ENCODE measurements around the gene TPM1. TPM values are rescaled to one million over a fixed set of nuclear protein-coding genes. Genes with fewer than 3 reads are reported as not detected.

The TPM1 gene
- total RNA-seq, 1 donor from 2014 or later = 9.6 TPM

- intact Hi-C loops (cut with micrococcal nuclease) = no loop called here
These were observed 30.3 kb downstream of the TPM1 start for GRCh38 chr15:63072809-63073277.

- intact Hi-C loops (cut with micrococcal nuclease) = no loop called here
These were observed 31.1 kb downstream of the TPM1 start for GRCh38 chr15:63073497-63074172.

GRCh38 chr15:63075015-63075983, 32.8 kb downstream of the TPM1 start:
- intact Hi-C loops (cut with micrococcal nuclease) = no loop called here

- intact Hi-C loops (cut with micrococcal nuclease) = no loop called here
These were observed 33.6 kb downstream of the TPM1 start for GRCh38 chr15:63075984-63076713.

GRCh38 chr15:63076714-63077046, 34.1 kb downstream of the TPM1 start:
- intact Hi-C loops (cut with micrococcal nuclease) = no loop called here

DNA sequence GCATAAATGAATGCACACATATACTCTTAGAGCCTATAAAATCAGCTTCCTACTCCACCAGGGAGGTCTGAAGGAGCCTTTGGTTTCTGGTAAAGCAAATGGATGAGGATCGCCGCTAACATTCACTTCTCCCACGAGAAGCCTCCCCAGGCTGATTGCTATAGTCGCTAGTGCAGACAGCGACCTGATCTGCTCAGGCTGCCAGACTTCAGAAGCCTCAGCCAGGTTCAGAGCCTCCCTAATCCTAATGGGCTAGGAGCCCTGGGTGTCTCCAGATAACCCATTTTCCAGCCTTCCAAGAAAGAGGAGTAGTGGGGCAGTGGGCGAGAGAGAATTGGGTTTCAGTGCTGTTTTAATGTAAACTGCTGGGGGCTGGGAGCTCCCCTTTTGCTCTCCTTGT, 35.4 kb downstream of the TPM1 start:
- intact Hi-C loops (cut with micrococcal nuclease) = no loop called here

DNA sequence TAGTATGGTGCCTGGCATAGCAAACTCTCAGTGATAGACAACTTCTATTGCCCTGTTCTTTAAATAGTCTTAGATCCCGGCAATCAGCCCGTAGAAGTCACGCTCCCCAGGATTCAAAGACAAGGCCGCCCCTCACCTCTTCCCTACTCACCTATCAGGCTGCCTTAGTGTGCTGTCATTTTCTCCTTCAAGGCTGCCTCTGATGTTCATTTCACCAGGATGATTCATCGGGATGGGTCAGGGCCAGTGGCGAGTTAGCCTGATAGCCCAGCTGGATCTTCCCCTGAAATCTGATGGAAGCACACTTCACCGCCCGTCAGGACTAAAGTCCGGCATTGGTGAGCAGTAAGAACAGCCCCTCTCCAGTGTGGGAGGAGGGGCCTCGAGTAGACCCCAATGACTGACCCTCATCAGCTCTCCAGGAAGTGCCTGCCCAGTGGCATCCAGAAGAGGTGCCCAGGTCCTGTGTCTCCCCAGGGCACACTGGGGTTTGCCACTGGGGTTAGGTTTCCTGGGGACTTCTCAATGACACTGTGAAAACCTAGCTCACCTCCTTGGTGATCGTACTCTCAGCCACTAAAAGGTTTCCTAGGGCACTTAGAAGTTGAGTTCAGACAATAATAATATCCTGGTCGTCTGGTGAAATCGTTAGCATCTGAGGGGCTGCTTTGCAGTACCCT, 37.5 kb downstream of the TPM1 start:
- intact Hi-C loops (cut with micrococcal nuclease) = no loop called here

DNA sequence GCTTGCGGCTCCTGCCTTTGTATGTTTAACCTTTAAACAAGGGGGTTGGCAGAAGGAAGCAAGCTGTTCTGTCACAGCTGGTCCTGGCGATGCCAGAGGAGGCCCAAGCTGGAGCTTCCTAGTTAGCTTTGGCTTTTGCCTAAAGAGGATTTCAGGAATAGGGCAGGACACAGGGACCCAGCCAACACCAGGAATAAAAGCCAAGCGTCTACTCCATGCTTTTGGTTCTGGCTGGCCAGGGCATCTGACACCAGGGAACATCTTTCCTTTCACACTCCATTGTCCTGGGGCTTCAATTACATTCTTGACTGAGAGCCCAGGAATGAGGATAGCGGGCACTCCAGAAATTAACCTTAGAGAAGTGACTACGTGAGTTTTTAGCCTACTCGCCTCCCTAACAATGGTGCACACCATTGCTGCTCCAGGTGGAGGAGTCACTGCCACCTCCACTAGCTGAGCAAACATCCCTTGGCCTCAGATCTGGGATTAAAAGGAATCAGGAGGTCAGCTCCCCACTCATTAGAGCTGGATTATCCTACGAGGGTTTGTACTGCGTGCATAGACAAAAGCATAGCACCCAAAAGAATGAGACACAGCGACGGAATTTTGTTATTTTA, 38.2 kb downstream of the TPM1 start:
- intact Hi-C loops (cut with micrococcal nuclease) = no loop called here

DNA sequence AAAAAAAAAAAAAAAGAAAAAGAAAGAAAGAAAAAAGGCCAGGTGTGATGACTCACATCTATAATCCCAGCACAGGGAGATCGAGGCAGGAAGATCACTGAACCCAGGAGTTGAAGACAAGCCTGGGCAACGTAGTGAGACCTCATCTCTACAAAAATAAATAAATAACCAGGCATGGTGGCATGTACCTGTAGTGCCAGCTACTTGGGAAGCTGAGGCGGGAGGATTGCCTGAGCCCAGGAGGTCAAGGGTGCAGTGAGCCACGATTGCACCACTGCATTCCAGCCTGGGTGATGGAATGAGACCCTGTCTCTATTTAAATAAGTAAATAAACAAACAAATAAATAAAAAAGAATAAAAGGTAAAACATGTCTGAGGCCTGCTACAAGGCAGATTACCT, 39.8 kb downstream of the TPM1 start:
- intact Hi-C loops (cut with micrococcal nuclease) = no loop called here

DNA sequence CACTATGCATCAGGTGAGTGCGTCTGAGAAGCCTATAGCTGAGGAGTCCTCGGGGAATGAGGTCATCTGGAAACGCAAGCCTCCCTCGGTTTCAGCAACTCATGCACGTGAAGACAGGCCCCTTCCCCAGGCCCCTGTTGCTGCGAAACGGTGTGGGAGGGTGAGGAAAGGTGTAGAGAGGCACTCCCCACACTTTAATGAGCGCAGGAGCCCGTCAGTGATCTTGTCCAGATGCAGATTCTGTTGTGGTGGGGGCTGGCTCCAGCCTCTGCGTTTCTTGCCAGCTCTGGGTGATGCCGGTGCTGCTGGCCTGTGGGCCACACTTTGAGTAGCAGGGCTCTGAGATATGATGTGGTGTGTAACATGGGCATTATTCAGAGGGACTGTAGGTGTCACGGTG, 40.5 kb downstream of the TPM1 start:
- intact Hi-C loops (cut with micrococcal nuclease) = no loop called here

DNA sequence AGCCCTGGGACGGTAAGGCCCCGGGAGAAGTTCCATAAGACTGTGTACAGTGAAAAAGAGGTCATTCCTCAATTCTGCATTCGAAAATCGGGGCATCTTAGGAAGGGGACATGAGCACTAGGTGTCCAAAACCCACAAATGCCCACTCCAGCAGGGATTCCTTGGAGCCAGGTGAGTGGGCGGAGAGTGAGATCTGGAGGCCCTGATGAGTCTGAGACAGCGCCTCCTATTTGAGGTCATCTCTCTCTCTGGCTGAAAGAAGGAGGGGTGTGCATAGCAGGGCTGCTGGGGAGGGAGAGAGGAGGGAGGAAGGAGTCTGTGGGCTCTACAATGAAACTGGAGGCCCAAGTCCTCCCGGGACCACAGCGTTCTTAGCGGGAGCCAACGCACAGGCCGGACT, 41.0 kb downstream of the TPM1 start:
- intact Hi-C loops (cut with micrococcal nuclease) = no loop called here

DNA sequence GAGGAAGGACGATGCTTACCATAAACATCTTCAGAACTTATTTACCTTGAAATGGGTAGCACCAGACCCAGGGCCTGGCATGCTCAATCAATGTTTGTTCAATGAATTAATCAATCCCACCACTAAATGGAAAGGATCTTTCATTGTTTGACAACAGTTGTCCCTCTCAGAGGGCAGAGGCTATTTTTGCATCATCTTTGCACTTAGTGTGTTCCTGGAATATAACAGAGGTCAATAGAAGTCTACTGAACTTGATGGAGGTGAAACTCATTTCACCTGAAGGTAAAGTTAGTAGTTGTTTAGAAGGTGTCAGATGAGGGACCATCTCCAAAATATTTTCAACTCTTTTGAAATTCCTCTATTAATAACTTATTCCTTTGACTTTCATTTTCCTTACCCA, 42.3 kb downstream of the TPM1 start:
- intact Hi-C loops (cut with micrococcal nuclease) = no loop called here

DNA sequence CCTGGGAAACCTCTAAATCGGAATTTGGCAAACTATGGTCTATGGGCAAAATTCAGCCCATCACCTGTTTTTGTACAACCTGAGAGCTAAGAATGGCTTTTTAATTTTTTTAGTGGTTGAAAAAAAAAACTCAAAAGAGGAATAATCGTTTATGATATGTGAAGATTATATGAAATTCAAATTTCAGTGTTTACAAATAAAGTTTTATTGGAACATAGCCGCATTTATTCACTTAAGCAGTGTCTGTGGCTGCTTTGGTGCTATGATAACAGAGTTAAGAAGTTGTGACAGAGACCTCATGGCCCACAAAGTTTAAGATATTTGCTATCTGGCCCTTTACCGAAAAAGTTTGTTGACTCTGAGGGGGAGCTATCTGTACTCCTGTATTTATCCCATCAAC, 42.7 kb downstream of the TPM1 start:
- intact Hi-C loops (cut with micrococcal nuclease) = no loop called here

- intact Hi-C loops (cut with micrococcal nuclease) = no loop called here
These were observed 43.7 kb downstream of the TPM1 start for GRCh38 chr15:63086271-63086670.

DNA sequence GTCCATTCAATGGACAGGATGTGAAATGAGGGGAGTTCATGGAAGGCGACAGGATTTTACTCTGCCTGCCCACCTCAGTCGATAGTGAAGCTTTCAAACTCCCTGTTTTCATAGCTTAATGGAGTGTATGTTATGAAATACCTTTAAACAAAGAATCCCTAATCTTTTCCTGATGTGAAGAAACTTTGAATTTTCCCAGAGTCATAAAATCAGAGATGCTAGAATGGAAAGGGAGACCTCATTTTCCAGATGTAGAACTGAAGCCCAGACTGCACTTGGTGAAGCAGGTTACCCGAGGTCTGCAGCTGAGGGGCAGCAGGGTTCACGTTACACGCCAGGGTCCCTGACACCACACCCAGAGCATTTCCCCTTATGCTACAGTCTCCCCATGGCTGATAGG, 44.4 kb downstream of the TPM1 start:
- intact Hi-C loops (cut with micrococcal nuclease) = no loop called here

- intact Hi-C loops (cut with micrococcal nuclease) = no loop called here
These were observed 46.1 kb downstream of the TPM1 start for GRCh38 chr15:63088533-63089245.

DNA sequence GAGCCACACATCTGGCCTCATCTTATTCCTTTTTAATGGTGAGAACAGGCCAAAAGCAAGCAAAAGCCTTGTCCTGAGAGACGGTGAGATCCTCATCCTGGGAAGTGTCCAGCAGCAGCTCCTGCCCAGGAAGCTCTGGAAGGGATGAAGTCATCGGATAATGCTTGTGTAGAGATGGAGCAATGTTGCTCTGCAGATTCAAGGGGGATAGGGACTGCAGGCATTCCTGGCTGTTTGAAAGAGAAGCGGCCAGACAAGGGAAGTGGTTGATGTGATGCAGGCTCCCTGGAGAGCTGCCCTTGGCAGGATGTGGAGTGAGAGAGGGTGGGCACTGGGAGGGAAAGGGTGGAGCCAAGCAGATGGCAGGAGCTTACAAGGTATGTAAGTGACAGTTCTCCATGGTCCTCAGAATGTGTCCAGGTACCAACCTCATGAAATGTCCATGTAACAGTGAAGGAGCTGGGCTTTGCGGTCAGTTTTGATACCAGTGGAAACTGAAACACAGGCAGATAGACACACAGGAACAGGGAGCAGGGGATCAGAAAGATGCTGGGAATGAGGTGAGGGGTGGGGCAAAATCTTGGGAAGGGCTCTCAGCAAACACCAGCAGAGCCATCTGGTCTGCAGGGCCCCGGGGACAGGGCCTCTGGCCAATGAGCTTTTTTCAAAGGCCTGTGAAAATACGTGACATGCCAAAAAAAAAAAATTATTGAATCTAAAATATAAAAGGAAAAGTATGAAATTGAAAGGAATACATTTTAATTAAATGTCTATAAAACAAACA, 46.9 kb downstream of the TPM1 start:
- intact Hi-C loops (cut with micrococcal nuclease) = loop anchor here (5.0 kb wide), 2 partner anchors 307 to 697 kb away; partner anchors contain the start of gene TLN2

- intact Hi-C loops (cut with micrococcal nuclease) = loop anchor here (5.0 kb wide), 2 partner anchors 308 to 698 kb away; partner anchors contain the start of gene TLN2
These were observed 47.9 kb downstream of the TPM1 start for GRCh38 chr15:63090472-63090871.

DNA sequence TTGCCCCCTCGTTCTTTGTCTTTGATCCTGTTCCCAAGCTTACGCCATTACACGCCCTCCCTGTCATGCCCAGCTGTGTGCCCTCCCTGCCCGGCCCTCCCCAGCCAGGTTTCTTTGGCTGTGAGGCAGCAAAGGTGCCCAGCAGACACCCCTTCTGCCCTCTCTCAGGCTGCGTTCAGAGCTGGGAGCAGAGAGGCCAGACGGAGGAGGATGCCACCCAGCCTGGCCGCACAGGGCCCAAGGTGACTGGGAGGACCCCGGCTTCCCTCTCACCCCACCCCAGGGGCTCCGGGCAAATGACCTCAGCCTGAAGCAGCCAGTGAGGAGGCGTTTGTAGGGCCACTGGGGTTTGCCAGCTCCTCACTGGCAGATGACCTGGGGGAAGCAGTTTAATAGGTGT, 48.3 kb downstream of the TPM1 start:
- intact Hi-C loops (cut with micrococcal nuclease) = loop anchor here (5.0 kb wide), 2 partner anchors 309 to 699 kb away; partner anchors contain the start of gene TLN2
